Cerebellar nuclear complex (tissue), 1 donor: ENCODE measurements around the gene C4orf46.

Source experiments
- DNase-seq, 2 experiments: peaks; one replicate each; lab custom pipeline; 2025; lab: John Stamatoyannopoulos, UW

The C4orf46 gene

GRCh38 chr4:158652920-158653319 lies 18.8 kb downstream of the C4orf46 start:
- DNase-seq = no peak

- no peak for DNase-seq
Observed at GRCh38 chr4:158649111-158649680, 22.5 kb downstream of the C4orf46 start.

GRCh38 chr4:158644760-158645159 lies 26.9 kb downstream of the C4orf46 start:
- no peak for DNase-seq

GRCh38 chr4:158644356-158644755 lies 27.3 kb downstream of the C4orf46 start:
- no peak for DNase-seq

- DNase-seq = no peak
Observed at GRCh38 chr4:158636619-158637018, 35.1 kb downstream of the C4orf46 start.

- DNase-seq = no peak
Observed at GRCh38 chr4:158630893-158631292, 40.8 kb downstream of the C4orf46 start.

GRCh38 chr4:158625544-158625943 lies 46.1 kb downstream of the C4orf46 start:
- no peak for DNase-seq

GRCh38 chr4:158624889-158625478 lies 46.7 kb downstream of the C4orf46 start:
- no peak for DNase-seq

GRCh38 chr4:158622251-158622650 lies 49.4 kb downstream of the C4orf46 start:
- no peak for DNase-seq

GRCh38 chr4:158621729-158622128 lies 50.0 kb downstream of the C4orf46 start:
- no peak for DNase-seq

- no peak for DNase-seq
Observed at GRCh38 chr4:158617956-158618355, 53.7 kb downstream of the C4orf46 start.
